GM10248 (cell line): Measurements from ENCODE around the gene RPS4Y2.

ENCODE experiments used
- CTCF ChIA-PET: fragments of 300-600 bp; sonication (Branson Sonifier 250); formaldehyde crosslinking; extraction: SDS; loops from one replicate; lab custom pipeline; 2021; ENCODE audit warnings: antibody characterized with exemption; lab: Yijun Ruan, JAX
- POLR2A ChIA-PET: fragments of 350-650 bp; sonication (Branson Sonifier 250); formaldehyde crosslinking; extraction: SDS; loops from one replicate; lab custom pipeline; 2020; ENCODE audit warnings: antibody characterized with exemption; lab: Yijun Ruan, JAX
- DNase-seq: peaks from one replicate; pipeline ENCODE4 v3.0.0; 2012; ENCODE audit errors: extremely low spot score
- CTCF ChIP-seq: IDR thresholded peaks from 2 replicates; pipeline ENCODE4 v1.5.1; 2012; ENCODE audit warnings: mild to moderate bottlenecking, low read depth; ENCODE audit errors: extremely low read depth, missing control alignments, control extremely low read depth

Gene RPS4Y2

GRCh38 chrY:20781408-20781807, 25.5 kb downstream of the RPS4Y2 start:
- no peak for TF ChIP-seq CTCF
- CTCF ChIA-PET, result no interaction called here

DNA sequence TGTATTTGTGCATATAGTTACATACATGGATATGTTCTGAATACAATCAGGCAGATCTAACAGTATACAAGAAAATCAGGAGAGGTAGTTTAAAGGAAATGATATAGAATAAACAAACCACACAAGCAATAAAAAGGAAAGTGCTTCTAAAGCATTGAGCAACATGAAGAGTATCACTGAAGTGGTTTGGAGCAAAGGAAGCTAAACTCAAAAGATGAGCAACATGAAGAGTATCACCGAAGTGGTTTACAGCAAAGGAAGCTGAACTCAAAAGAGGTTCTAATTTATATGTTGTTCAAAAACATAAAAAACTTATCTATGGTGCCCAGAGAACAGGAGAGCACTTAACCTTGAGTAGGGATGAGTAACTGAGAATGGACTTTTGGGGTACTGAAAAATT, 29.1 kb downstream of the RPS4Y2 start:
- no peak for DNase-seq
- ChIA-PET POLR2A (no interaction called here), CTCF (interaction anchor here (1.3 kb wide), 1 partner anchor 18 kb away, joined by 3 read pairs; no protein-coding TSS in a partner anchor)
- no peak for TF ChIP-seq CTCF

More at GRCh38 chrY:20781408-20781807, 25.5 kb downstream of the RPS4Y2 start:
- no peak for DNase-seq
- POLR2A ChIA-PET, result no interaction called here

- TF ChIP-seq CTCF, result no peak
- ChIA-PET POLR2A (no interaction called here), CTCF (no interaction called here)
- no peak for DNase-seq
These were observed 31.2 kb downstream of the RPS4Y2 start for GRCh38 chrY:20787076-20787475.

DNA sequence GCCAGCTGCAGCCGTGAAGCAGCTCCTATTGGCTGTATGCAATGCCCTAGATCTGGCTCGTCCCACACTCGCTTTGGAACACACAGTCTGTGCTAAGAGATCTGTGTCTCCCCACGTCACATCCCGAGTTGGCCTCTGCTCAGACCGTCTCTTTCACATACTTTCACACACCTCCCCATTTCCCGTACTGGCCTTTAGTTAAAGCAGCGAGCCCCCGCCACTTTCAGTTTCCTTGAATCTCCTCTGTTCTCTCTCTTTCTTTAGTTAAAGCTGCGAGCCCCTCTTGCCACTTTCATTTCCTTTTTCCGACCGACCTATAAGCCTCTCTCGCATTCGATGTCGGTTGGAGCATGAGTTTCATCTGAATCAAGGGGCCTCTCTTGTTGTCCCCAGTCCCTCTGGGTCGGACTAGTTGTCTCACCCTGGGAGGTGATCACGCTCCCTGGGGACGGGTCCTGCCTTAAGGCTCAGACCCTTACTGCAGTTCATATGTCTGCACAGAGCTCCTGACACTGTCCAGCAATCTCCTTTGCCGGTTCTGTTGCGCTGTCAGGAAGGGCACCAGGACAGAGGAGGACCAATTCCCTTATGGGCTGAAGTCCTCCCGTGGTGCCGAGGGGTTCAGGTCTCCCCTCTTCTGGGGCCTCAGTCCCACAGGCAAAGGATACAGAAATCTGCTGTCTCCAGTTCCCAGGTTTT, 42.6 kb downstream of the RPS4Y2 start:
- TF ChIP-seq CTCF, result no peak
- ChIA-PET CTCF (no interaction called here), POLR2A (no interaction called here)
- peak; percentile 6 for DNase-seq

GRCh38 chrY:20802659-20803058, 46.8 kb downstream of the RPS4Y2 start:
- DNase-seq, result no peak
- no peak for TF ChIP-seq CTCF
- ChIA-PET POLR2A (no interaction called here), CTCF (no interaction called here)

DNA sequence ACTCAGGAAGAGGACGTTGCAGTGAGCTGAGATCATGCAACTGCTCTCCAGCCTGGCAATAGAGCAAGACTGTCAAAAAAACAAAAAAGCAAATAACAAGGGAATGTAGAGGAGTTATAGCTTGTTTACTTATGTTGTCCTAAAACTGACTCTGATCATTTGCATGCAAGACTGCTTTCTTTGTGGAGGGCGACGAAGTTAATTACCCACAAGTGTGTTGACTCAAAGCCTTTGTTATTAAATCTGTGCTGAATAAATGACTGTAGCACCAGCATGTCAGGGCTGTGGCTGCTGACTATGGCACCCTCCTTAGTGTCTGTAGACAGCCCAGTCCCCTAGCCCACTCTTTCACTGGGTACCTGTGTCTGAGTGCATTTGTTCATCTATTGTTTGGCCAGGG, 50.3 kb downstream of the RPS4Y2 start:
- ChIA-PET CTCF (no interaction called here), POLR2A (no interaction called here)
- no peak for TF ChIP-seq CTCF
- no peak for DNase-seq
